Endothelial cell (in vitro differentiated cells): ENCODE measurements around the gene MRGPRX3. TPM values are rescaled to one million over a fixed set of nuclear protein-coding genes. Genes with fewer than 3 reads are reported as not detected.

Experiments used
- DNase-seq: peaks from one replicate; pipeline ENCODE4 v3.0.0; 2021; ENCODE audit warnings: low spot score
- H3K27ac Mint-ChIP-seq: one replicate; pipeline ENCODE4 v1.8.0; 2021; ENCODE audit warnings: mixed read lengths, inconsistent platforms; ENCODE audit not compliant: unreplicated experiment
- H3K27me3 Mint-ChIP-seq: one replicate; pipeline ENCODE4 v1.8.0; 2021; ENCODE audit warnings: mild to moderate bottlenecking, moderate library complexity, mixed read lengths, inconsistent platforms; ENCODE audit not compliant: unreplicated experiment
- H3K36me3 Mint-ChIP-seq: one replicate; pipeline ENCODE4 v1.8.0; 2021; ENCODE audit warnings: mild to moderate bottlenecking, low read depth, mixed read lengths, inconsistent platforms; ENCODE audit not compliant: unreplicated experiment
- H3K4me1 Mint-ChIP-seq: one replicate; pipeline ENCODE4 v1.8.0; 2021; ENCODE audit warnings: mild to moderate bottlenecking, mixed read lengths, inconsistent platforms; ENCODE audit not compliant: unreplicated experiment
- H3K4me3 Mint-ChIP-seq: one replicate; pipeline ENCODE4 v1.8.0; 2021; ENCODE audit warnings: mild to moderate bottlenecking, mixed read lengths, inconsistent platforms; ENCODE audit not compliant: unreplicated experiment
- H3K9me3 Mint-ChIP-seq: one replicate; pipeline ENCODE4 v1.8.0; 2021; ENCODE audit warnings: mixed read lengths, inconsistent platforms; ENCODE audit not compliant: unreplicated experiment
- total RNA-seq: library from RNA; stranded (reverse); fragmentation: NEBNext Ultra II Directional; extraction: Animal tissue kit (Norgen Biotek cat#: 25700); gene quantifications from one replicate; pipeline ENCODE4 v1.2.1, GENCODE V29; 2021; ENCODE audit not compliant: unreplicated experiment
- TF ChIP-seq, protein P1 (sequence below): fragments of 200-600 bp; sonication (generic); IDR thresholded peaks from one replicate; pipeline ENCODE4 v1.5.0; 2021; ENCODE audit warnings: antibody characterized with exemption; ENCODE audit not compliant: unreplicated experiment

MRGPRX3 gene
- total RNA-seq, 1 donor from 2014 or later: 0.21 TPM

- TF ChIP-seq, protein P1, sequence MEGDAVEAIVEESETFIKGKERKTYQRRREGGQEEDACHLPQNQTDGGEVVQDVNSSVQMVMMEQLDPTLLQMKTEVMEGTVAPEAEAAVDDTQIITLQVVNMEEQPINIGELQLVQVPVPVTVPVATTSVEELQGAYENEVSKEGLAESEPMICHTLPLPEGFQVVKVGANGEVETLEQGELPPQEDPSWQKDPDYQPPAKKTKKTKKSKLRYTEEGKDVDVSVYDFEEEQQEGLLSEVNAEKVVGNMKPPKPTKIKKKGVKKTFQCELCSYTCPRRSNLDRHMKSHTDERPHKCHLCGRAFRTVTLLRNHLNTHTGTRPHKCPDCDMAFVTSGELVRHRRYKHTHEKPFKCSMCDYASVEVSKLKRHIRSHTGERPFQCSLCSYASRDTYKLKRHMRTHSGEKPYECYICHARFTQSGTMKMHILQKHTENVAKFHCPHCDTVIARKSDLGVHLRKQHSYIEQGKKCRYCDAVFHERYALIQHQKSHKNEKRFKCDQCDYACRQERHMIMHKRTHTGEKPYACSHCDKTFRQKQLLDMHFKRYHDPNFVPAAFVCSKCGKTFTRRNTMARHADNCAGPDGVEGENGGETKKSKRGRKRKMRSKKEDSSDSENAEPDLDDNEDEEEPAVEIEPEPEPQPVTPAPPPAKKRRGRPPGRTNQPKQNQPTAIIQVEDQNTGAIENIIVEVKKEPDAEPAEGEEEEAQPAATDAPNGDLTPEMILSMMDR: no peak
- H3K4me1 Mint-ChIP-seq: peaks cover 7% of the 10 kb centered on the region
- peak overlapping the region; percentile 26 for H3K4me3 Mint-ChIP-seq
- H3K27ac Mint-ChIP-seq: no peak overlapping the region
- no peaks in the 10 kb centered on the region for H3K27me3 Mint-ChIP-seq
- H3K36me3 Mint-ChIP-seq: peaks cover 8% of the 10 kb centered on the region
- DNase-seq: no peak
- no peaks in the 10 kb centered on the region for H3K9me3 Mint-ChIP-seq
These were observed 31.3 kb upstream of the MRGPRX3 start for GRCh38 chr11:18100926-18101656.

DNA sequence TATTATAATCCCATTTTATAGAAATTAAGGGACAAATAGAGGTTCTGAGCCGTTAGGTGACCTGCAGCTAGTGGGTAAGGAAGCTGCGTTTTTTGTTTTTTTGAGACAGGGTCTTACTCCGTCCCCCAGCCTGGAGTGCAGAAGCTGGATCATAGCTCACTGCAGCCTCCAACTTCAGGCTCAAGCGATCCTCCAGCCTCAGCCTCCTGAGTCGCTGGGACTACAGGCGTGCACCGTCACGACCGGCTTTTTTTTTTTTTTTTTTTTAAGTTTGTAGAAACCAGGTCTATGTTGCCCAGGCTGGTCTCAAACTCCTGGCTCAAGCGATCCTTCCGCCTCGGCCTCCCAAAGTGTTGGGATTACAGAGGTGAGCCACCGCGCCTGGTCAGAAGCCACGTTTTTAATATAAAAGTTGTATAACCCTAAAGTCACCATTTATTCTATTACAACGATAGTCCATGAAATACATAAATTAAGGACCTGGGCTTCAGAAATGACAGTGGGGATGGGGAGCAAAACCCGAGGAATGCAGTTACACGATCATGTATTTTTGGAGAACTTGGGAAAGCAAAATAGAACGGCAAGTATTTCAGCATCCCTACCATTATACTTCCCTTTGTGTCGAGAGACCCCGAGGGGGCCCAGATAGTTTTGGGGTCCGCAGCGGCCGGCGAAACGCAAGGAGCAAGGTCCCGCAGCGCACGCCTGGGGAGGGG is 27.1 kb upstream of the MRGPRX3 start:
- Mint-ChIP-seq H3K27me3 (no peaks in the 10 kb centered on the region), H3K27ac (peak overlapping the region; percentile 59), H3K4me1 (peaks cover 7% of the 10 kb centered on the region), H3K9me3 (no peaks in the 10 kb centered on the region), H3K36me3 (peaks cover 8% of the 10 kb centered on the region), H3K4me3 (peak overlapping the region; percentile 98)
- TF ChIP-seq, protein P1: no peak
- no peak for DNase-seq

- DNase-seq: peak; percentile 97
- TF ChIP-seq, protein P1: peak; percentile 71
- peaks cover 7% of the 10 kb centered on the region for H3K4me1 Mint-ChIP-seq
- peak within 1 kb of the TSS; percentile 98 for H3K4me3 Mint-ChIP-seq
- H3K36me3 Mint-ChIP-seq: peaks cover 8% of the 10 kb centered on the region
- no peaks in the 10 kb centered on the region for H3K9me3 Mint-ChIP-seq
- no peaks in the 10 kb centered on the region for H3K27me3 Mint-ChIP-seq
- peak within 1 kb of the TSS; percentile 59 for H3K27ac Mint-ChIP-seq
These were observed 26.4 kb upstream of the MRGPRX3 start, which contains the start of gene SAAL1 for GRCh38 chr11:18105802-18106574. Gene SAAL1 (minus strand): TSS chr11:18106082. CDS start chr11:18106041, 41 bp downstream.

DNA sequence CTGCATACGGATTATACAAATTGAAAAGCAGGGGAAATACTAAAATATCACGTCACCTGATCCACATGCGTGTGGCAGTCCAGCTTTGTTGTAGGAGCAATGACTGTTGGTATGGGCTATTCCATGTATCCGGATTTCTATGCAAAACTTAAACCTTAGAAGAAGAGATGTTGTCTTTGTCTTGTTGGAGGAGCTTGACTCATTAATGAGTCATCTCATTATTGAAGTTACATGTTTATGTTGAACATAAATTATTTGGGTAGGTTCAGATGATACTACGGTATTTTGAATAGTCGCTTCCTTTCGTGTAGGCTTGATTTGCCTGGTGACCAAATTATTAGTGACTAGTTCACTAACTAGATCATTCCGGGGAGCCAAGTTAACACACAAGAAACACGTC is 25.7 kb upstream of the MRGPRX3 start:
- peaks cover 7% of the 10 kb centered on the region for H3K4me1 Mint-ChIP-seq
- no peaks in the 10 kb centered on the region for H3K27me3 Mint-ChIP-seq
- no peaks in the 10 kb centered on the region for H3K9me3 Mint-ChIP-seq
- H3K36me3 Mint-ChIP-seq: peaks cover 2% of the 10 kb centered on the region
- H3K27ac Mint-ChIP-seq: no peak overlapping the region
- DNase-seq: no peak
- H3K4me3 Mint-ChIP-seq: peak overlapping the region; percentile 98
- TF ChIP-seq, protein P1: no peak
